Heart left ventricle (tissue), 16 donors: Measurements from ENCODE around the gene CCNL2. TPM values are rescaled to one million over a fixed set of nuclear protein-coding genes. Genes with fewer than 3 reads are reported as not detected.

Experiments
- ATAC-seq, 4 donors: fragments of 200-7000 bp; cut with Tn5 transposase; one replicate each; pipeline ENCODE4 v1.9.1; 2020 to 2022; ENCODE audit warnings: moderate library complexity in 4 of 4, mild to moderate bottlenecking in 3 of 4, moderate number of reproducible peaks in 1 of 4
- DNase-seq, 5 donors: peaks; one replicate each; pipeline ENCODE4 v3.0.0-alpha.2; 2020
- H3K27ac ChIP-seq, 12 donors: fragments of 200-600 bp; sonication (generic) in 4 of 12; one replicate each; pipeline versions ENCODE4 v1.5.0 to v1.8.0; 2016 to 2022; ENCODE audit warnings: mild to moderate bottlenecking in 2 of 12
- H3K27me3 ChIP-seq, 9 donors: fragments of 200-600 bp; sonication (generic) in 2 of 9; one replicate each; pipeline versions ENCODE4 v1.5.1 to v1.8.0; 2016 to 2022; ENCODE audit warnings: mild to moderate bottlenecking in 3 of 9
- H3K36me3 ChIP-seq, 9 donors: fragments of 200-600 bp; sonication (generic) in 2 of 9; one replicate each; pipeline versions ENCODE4 v1.5.0 to v1.8.0; 2018 to 2022; ENCODE audit warnings: mild to moderate bottlenecking in 2 of 9
- H3K4me1 ChIP-seq, 12 donors: fragments of 200-600 bp; sonication (generic) in 4 of 12; one replicate each; pipeline versions ENCODE4 v1.5.0 to v1.8.0; 2016 to 2022; ENCODE audit warnings: mild to moderate bottlenecking in 3 of 12
- H3K4me3 ChIP-seq, 12 donors: fragments of 200-600 bp; sonication (generic) in 4 of 12; one replicate each; pipeline versions ENCODE4 v1.5.0 to v1.8.0; 2017 to 2022; ENCODE audit warnings: mild to moderate bottlenecking in 9 of 12, moderate library complexity in 4 of 12
- H3K9me3 ChIP-seq, 12 donors: fragments of 200-600 bp; sonication (generic) in 4 of 12; one replicate each; pipeline versions ENCODE4 v1.5.0 to v1.8.0; 2016 to 2022; ENCODE audit warnings: mild to moderate bottlenecking in 1 of 12
- POLR2A ChIP-seq, 2 donors: fragments of 450-650 bp; IDR thresholded peaks; one replicate each; pipeline ENCODE4 v1.6.1; 2017; ENCODE audit warnings: antibody characterized with exemption in 2 of 2, mild to moderate bottlenecking in 2 of 2, moderate library complexity in 2 of 2
- WGBS, 4 donors: extraction: QIAGEN DNeasy Blood & Tissue Kit in 2 of 4; methylation state at CpG; one replicate each; pipeline versions ENCODE4 v1.1.5 to v1.1.7; 2013 to 2018; 5-methylcytosine and 5-hydroxymethylcytosine counted together
- intact Hi-C, 10 donors: fragments of 100-400 bp; cut with DNase I; formaldehyde crosslinking; loops; one replicate each; pipeline versions ENCODE4 v1.11.1 to v1.14.2; 2022
- polyA plus RNA-seq, 2 donors: library from polyadenylated mRNA; stranded (reverse); fragments of 200-250 nt; gene quantifications; one replicate each; pipeline ENCODE4 v1.2.3, GENCODE V29; 2013
- total RNA-seq, 9 donors: library from RNA; depleted of rRNA in 2 of 9; stranded (reverse); fragments of >200 nt in 2 of 9; fragmentation: NEBNext Ultra II Directional in 3 of 9; extraction: Animal tissue kit (Norgen Biotek cat#: 25700) in 3 of 9; gene quantifications; one replicate each; pipeline versions ENCODE4 v1.1.0 to v1.2.4, GENCODE V29; 2016 to 2023
- TF ChIP-seq, protein P1 (sequence below), 12 donors: fragments of 200-600 bp; sonication (generic) in 4 of 12; IDR thresholded peaks; one replicate each; pipeline versions ENCODE4 v1.5.0 to v1.8.0; 2018 to 2022; ENCODE audit warnings: antibody characterized with exemption in 12 of 12, mild to moderate bottlenecking in 5 of 12
- donor health status: ischemic (EF 13 %, LVEDD 7.1; RV severe dilation, severe dysfunction).
- donor health status: healthy with polysubstance abuse.
- donor health status: DM: no; HTN: yes; CAD: no.
- donor health status: DM: no; HTN: no; CAD: no.
- donor health status: ischemic (EF 25% LVEDD 6.9; RV normal size, moderate dysfunction).
- donor health status: ischemic (EF 25% LVEDD 5.7; RV mildly dilated, moderate dysfunction).
- donor health status: healthy.
- donor health status: DM: yes; HTN: yes; CAD: no.
- donor health status: ischemic (EF 35%, LVEDD 5.7; RV mildly dilated, moderate dysfunction).
- donor health status: nonischemic (EF 11% LVEDD 7.7; RV severe dilation, severe dysfunction).
- donor health status: DM: yes; HTN: yes; CAD: no.
- donor health status: PGD.
- donor health status: ischemic (EF 29% LVEDD 5.4; RV normal size, mild dysfunction).
- donor health status: nonischemic (EF 23%, LVEDD 6.1; RV moderate dilation, normal function).

CCNL2 gene
- total and polyA plus RNA-seq, 11 donors, result 35.4 to 87.8 (median 50.7) TPM

DNA sequence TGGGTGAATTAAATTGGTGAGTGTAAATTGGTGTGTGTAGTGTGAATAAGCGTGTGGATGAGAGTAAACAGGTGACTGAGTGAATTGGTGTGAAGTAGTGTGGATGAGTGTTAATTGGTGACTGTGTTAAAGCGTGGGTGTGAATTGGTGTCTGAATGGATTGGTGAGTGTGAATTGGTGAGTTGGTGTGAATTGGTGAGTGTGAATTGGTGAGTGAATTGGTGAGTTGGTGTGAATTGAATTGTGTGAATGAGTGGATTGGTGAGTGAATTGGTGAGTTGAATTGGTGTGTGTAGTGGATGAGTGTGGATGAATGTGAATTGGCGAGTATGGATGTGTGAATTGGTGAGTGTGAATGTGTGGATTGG is 32.5 kb downstream of the CCNL2 start:
- intact Hi-C loops, result loop anchor here in 1 of 10 donors (10.0 kb wide), 1 partner anchor 332 kb away; no protein-coding TSS in a partner anchor
- 82 to 95% (median 92%) methylated on average over 2 to 3 of the region's 3 CpGs for WGBS, 4 donors
- no peak for TF ChIP-seq POLR2A (IDR thresholded peaks at IDR 0.05)
- TF ChIP-seq, protein P1, sequence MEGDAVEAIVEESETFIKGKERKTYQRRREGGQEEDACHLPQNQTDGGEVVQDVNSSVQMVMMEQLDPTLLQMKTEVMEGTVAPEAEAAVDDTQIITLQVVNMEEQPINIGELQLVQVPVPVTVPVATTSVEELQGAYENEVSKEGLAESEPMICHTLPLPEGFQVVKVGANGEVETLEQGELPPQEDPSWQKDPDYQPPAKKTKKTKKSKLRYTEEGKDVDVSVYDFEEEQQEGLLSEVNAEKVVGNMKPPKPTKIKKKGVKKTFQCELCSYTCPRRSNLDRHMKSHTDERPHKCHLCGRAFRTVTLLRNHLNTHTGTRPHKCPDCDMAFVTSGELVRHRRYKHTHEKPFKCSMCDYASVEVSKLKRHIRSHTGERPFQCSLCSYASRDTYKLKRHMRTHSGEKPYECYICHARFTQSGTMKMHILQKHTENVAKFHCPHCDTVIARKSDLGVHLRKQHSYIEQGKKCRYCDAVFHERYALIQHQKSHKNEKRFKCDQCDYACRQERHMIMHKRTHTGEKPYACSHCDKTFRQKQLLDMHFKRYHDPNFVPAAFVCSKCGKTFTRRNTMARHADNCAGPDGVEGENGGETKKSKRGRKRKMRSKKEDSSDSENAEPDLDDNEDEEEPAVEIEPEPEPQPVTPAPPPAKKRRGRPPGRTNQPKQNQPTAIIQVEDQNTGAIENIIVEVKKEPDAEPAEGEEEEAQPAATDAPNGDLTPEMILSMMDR (IDR thresholded peaks at IDR 0.05), result no peak

DNA sequence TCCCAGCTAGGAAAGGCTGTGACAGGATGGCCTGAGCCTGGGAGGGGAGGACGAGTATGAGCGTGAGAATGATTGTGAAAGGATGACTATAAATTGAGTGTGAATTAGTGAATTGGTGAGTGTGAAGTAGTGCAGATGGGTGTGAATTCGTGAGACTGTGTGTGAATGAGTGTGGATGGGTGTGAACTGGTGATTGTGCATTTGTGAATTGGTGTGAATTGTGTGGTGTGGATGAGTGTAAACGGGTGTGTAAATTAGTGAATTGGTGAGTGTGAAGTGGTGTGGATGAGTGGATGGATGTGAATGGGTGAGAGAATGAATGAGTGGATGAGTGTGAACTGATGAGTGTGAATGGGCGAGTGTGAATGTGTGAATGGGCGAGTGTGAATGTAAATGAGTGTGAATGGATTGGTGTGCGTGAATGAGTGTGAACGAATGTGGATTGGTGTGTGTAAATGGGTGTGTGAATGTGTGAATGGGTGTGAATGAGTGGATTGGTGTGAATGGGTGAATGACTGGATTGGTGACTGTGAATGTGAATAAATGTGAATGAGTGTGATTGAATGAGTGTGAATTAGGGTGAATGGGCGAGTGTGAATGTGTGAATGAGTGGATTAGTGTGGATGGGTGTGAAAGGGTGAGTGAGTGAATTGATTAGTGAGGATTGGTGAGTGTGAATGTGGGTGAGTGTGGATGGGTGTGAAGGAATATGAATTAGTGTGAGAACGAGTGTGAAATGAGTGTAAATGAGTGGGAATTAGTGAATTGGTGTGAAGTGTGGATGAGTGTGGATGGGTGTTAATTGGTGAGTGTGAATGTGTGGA is 33.0 kb downstream of the CCNL2 start:
- DNase-seq (no peak), ATAC-seq (no peak)
- 72 to 84% (median 82%) methylated on average over 10 of the region's 10 CpGs for WGBS, 4 donors

More for the DNA sequence above, 32.5 kb downstream of the CCNL2 start:
- H3K36me3 ChIP-seq, result no peaks in the 10 kb centered on the region
- H3K4me3 ChIP-seq, result no peak overlapping the region
- ATAC-seq, result no peak
- H3K27ac ChIP-seq, result no peak overlapping the region
- peaks cover 0 to 9% (median 3%) of the 10 kb centered on the region in 12 donors for H3K4me1 ChIP-seq
- no peaks in the 10 kb centered on the region for H3K9me3 ChIP-seq
- DNase-seq, result no peak
- H3K27me3 ChIP-seq, result no peaks in the 10 kb centered on the region

DNA sequence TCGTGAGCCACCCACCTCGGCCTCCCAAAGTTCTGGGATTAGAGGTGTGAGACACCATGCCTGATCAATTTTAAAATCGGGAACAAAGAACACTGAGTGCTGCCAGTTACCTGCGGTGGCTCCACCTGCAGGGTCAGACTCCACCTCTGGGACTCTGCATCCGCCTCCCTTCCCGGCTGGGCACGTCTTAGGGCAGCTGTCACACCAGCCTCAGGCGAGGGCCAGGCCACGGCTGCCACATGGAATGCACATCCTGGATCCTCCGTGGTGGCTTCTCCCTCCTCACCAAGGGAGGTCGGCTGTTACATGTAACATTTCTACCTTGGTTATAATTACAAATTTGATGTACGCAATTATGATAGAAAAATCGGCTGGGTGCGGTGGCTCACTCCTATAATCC is 34.9 kb downstream of the CCNL2 start:
- no peak for ATAC-seq
- Histone ChIP-seq H3K9me3 (no peaks in the 10 kb centered on the region), H3K4me3 (no peak overlapping the region), H3K27ac (no peak overlapping the region), H3K36me3 (no peaks in the 10 kb centered on the region), H3K27me3 (peaks cover 0 to 3% (median 0%) of the 10 kb centered on the region in 9 donors), H3K4me1 (peaks cover 0 to 24% (median 2%) of the 10 kb centered on the region in 12 donors)
- 77 to 87% (median 82%) methylated on average over 14 of the region's 14 CpGs for WGBS, 4 donors
- DNase-seq, result no peak
- TF ChIP-seq, protein P1 (IDR thresholded peaks at IDR 0.05), result no peak
- no peak for TF ChIP-seq POLR2A (IDR thresholded peaks at IDR 0.05)
- intact Hi-C loops, result loop anchor here in 1 of 10 donors (10.0 kb wide), 1 partner anchor 329 kb away; no protein-coding TSS in a partner anchor

More for the DNA sequence above, 33.0 kb downstream of the CCNL2 start:
- no peak overlapping the region for H3K4me3 ChIP-seq
- no peak for TF ChIP-seq POLR2A (IDR thresholded peaks at IDR 0.05)
- no peaks in the 10 kb centered on the region for H3K36me3 ChIP-seq
- no peak overlapping the region for H3K27ac ChIP-seq
- peaks cover 0 to under 1% (median 0%) of the 10 kb centered on the region in 9 donors for H3K27me3 ChIP-seq
- H3K4me1 ChIP-seq, result peaks cover 0 to 9% (median 3%) of the 10 kb centered on the region in 12 donors
- intact Hi-C loops, result loop anchor here in 1 of 10 donors (10.0 kb wide), 1 partner anchor 331 kb away; no protein-coding TSS in a partner anchor
- H3K9me3 ChIP-seq, result no peaks in the 10 kb centered on the region

DNA sequence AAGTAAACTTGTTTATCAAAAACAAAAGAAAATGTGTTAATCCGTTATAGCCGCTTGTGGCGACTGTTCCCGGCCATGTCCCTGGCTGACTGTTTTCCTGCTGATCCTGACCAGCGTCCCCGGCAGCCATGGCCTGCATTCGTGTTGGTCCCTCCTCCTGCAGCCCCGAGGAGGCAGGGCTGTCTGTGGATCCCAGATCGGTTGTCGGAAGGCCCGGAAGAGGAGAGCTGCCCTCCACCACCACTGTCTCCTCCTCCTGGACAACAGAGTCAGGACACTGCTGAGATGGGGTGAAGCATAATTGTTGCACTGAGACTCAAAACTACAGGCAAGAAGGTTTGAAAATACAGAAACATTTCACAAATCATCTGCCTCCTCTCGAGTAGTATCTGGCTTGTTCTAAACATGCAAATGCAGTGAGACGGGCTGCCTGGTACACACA is 37.1 kb downstream of the CCNL2 start:
- intact Hi-C loops, result loop anchor here in 1 of 10 donors (10.0 kb wide), 1 partner anchor 327 kb away; no protein-coding TSS in a partner anchor
- no peaks in the 10 kb centered on the region for H3K9me3 ChIP-seq
- 23 to 31% (median 27%) methylated on average over 13 of the region's 13 CpGs for WGBS, 4 donors
- ATAC-seq (peak in 2 of 4 donors; percentile 26), DNase-seq (peak in 4 of 5 donors; percentile 52 to 68 (median 66))
- peak overlapping the region in 3 of 12 donors; percentile 3 to 19 (median 10) for H3K4me3 ChIP-seq
- H3K27me3 ChIP-seq, result peaks cover 0 to 20% (median under 1%) of the 10 kb centered on the region in 9 donors
- TF ChIP-seq, protein P1 (IDR thresholded peaks at IDR 0.05), result peak in 2 of 12 donors; percentile 13 to 26
- TF ChIP-seq POLR2A (IDR thresholded peaks at IDR 0.05), result no peak
- no peaks in the 10 kb centered on the region for H3K36me3 ChIP-seq
- H3K4me1 ChIP-seq, result peaks cover 0 to 33% (median 7%) of the 10 kb centered on the region in 12 donors
- peak overlapping the region in 9 of 12 donors; percentile 28 to 91 (median 78) for H3K27ac ChIP-seq
